GM13977 (cell line): ENCODE measurements around the gene AFF1.
"Not testable (repeated sequence)": the region's sequence is repeated elsewhere in the genome, so short reads cannot be mapped to it uniquely, and the experiment has no call there.

ENCODE experiments used
- DNase-seq: peaks from one replicate; pipeline ENCODE4 v3.0.0; 2012; ENCODE audit warnings: low spot score
- in situ Hi-C: fragments of 300-500 bp; cut with MboI; formaldehyde crosslinking; loops from one replicate; pipeline ENCODE4 v1.12.0; 2022; ENCODE audit warnings: low sequenced_read_pairs, low pct_unique_long_range_greater_than_20kb, mixed read lengths, inconsistent platforms; ENCODE audit not compliant: unreplicated experiment
- TF ChIP-seq, protein P1 (sequence below): IDR thresholded peaks from 2 replicates; pipeline ENCODE4 v1.5.1; 2012; ENCODE audit warnings: mild to moderate bottlenecking, control low read depth; ENCODE audit not compliant: insufficient read depth; ENCODE audit errors: extremely low read depth, missing control alignments

AFF1 gene

DNA sequence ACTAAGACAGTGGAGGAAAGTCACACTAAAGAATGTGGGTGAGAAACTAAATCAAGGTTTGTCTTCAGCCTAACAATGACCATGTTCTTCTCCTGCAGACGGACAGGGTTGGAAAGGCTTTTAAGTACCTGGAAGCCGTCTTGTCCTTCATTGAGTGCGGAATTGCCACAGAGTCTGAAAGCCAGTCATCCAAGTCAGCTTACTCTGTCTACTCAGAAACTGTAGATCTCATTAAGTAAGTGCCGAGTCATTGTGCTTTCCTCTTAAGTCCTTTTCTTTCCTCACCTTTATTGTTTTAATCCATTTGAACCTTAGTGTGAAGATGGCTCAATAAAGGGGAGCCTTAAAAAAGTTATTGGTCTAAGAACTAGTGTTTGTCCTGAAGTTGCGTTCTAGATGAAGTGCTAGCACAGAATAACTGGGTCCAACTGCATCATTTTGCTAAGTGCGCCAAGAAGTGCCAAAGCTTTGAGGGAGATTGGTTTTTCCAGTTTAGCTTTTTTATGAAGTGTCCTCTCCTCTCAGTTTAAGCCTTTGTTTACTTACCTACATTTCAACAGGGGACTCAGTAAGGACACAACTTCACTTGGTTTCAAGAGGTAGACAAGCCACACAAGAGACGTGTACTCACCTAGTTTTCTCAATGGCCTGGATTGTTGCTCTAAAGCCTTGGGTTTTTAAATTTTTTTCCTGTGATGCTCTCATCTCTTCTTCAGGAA lies 196.3 kb downstream of the AFF1 start:
- DNase-seq = no peak
- TF ChIP-seq, protein P1, sequence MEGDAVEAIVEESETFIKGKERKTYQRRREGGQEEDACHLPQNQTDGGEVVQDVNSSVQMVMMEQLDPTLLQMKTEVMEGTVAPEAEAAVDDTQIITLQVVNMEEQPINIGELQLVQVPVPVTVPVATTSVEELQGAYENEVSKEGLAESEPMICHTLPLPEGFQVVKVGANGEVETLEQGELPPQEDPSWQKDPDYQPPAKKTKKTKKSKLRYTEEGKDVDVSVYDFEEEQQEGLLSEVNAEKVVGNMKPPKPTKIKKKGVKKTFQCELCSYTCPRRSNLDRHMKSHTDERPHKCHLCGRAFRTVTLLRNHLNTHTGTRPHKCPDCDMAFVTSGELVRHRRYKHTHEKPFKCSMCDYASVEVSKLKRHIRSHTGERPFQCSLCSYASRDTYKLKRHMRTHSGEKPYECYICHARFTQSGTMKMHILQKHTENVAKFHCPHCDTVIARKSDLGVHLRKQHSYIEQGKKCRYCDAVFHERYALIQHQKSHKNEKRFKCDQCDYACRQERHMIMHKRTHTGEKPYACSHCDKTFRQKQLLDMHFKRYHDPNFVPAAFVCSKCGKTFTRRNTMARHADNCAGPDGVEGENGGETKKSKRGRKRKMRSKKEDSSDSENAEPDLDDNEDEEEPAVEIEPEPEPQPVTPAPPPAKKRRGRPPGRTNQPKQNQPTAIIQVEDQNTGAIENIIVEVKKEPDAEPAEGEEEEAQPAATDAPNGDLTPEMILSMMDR = no peak
- in situ Hi-C loops = no loop called here

DNA sequence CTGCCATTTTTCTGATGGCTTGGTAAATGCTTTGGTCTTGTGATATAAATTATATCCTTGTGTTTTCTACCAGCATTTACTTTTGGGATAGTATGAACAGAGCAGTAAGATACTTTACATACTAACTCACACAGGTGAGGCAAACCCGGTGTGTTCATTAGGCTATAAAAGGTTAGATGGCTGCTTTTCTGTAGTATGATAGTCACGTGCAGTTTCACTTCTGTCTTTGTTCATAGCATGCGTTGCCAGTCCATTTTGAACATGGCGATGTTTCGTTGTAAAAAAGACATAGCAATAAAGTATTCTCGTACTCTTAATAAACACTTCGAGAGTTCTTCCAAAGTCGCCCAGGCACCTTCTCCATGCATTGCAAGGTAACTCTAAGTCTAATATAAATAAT lies 197.2 kb downstream of the AFF1 start:
- TF ChIP-seq, protein P1 = no peak
- in situ Hi-C loops = no loop called here
- DNase-seq = no peak

DNA sequence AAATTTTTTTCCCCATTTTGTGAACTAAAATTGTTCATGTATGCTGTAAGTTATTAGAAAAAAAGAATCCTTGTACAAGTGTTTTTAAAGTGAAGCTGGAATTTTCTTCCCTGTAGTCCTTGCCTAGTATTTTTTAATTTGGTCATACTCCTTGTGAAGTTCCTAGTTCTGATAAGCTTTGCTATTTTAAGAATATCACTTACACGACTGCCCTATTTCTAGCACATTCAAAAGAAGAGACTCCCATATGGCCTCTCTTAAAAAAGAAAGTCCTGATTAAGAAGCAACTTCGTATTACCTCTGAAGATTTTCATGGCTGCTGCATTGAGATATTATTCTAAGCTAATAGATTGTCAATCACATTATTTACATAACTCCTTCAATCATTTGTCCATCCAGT lies 198.4 kb downstream of the AFF1 start:
- in situ Hi-C loops = no loop called here
- TF ChIP-seq, protein P1 = no peak
- no peak for DNase-seq

DNA sequence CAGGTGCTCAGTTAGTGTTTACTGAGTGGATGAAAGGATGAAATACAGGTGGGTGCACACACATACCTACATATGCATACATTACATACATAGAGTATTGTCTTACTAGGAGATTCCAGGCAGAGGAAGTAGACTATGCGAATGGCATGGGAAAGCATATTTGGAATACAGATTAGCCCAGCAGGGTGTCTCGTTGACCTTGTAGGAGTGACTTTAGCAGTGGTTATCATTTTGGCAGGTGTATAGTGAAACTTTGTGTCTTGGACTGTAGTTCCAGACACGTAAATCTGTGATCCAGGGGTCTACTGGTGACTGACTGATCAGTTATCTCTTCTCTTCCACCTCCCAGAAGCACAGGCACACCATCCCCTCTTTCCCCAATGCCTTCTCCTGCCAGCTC lies 199.3 kb downstream of the AFF1 start:
- in situ Hi-C loops = no loop called here
- TF ChIP-seq, protein P1 = no peak
- DNase-seq = no peak

DNA sequence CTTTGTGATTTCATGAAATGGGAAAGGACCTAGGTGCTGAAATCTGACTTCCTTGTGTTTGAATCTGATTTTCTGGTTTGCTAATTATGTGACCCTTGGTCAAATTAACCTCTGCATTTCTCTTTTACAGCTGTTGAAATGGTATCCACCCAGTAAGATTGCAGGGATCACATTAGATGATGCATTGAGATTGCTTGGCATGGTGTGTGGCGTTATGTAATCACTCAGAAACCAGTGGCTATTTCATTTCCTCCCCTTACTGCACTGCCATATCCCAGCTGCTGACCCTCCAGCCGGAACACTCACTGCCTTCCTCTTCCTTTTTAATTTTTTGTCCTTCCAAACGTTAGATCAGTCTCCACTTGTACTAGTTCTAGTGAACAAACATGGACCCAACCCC lies 206.6 kb downstream of the AFF1 start:
- TF ChIP-seq, protein P1 = no peak
- DNase-seq = no peak
- in situ Hi-C loops = no loop called here

DNA sequence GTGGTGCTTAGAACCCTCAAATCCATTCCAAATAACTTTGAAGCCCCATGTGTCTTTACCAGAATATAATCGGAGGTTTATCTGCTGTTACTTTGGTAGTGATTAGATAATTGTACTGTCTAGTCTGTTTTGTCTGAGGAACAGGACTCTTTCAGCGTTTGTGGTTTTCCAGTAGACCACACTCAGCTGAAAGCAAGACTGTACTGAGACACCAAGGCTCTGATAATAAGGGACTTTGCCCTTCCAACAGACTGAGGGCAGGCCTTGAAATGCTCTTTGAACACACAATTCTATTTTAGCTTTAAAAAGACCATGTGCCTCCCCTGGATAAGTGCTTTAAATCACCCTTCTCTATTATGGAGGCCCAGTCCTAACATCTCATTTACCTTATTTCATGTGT lies 209.5 kb downstream of the AFF1 start:
- DNase-seq = no peak
- TF ChIP-seq, protein P1 = no peak
- in situ Hi-C loops = no loop called here

DNA sequence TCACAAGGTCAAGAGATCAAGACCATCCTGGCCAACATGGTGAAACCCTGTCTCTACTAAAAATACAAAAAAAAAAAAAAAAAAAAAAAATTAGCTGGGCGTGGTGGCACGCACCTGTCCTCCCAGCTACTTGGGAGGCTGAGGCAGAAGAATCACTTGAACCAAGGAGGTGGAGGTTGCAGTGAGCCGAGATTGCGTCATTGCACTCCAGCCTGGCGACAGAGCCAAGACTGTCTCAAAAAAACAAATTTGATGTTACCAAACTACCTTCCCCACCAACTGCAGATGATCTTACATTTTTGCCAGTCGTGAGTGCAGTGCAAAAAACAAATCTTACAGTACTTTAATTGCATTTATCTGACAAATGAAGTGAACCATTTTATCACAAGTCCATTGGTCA lies 211.1 kb downstream of the AFF1 start:
- in situ Hi-C loops, DNase-seq: not testable (repeated sequence)
